H7 (cell line): Measurements from ENCODE around the gene LIMS2. TPM values are rescaled to one million over a fixed set of nuclear protein-coding genes. Genes with fewer than 3 reads are reported as not detected.

ENCODE experiments used
- DNase-seq: peaks from one replicate; pipeline ENCODE4 v3.0.0; 2012
- H3K27me3 ChIP-seq: 2 replicates; pipeline ENCODE4 v1.6.0; 2011; ENCODE audit warnings: mild to moderate bottlenecking, low read length; ENCODE audit not compliant: control insufficient read depth, insufficient read depth
- H3K36me3 ChIP-seq: replicated peaks from 2 replicates; pipeline ENCODE4 v1.5.1; 2011; ENCODE audit warnings: low read length; ENCODE audit not compliant: control insufficient read depth, insufficient read depth
- H3K4me3 ChIP-seq: 2 replicates; pipeline ENCODE4 v1.5.1; 2011; ENCODE audit warnings: low read depth, mild to moderate bottlenecking, control low read depth, low read length, moderate library complexity; ENCODE audit not compliant: insufficient read depth
- total RNA-seq: library from RNA; depleted of rRNA; stranded (reverse); fragments of >200 nt; shearing (Covaris generic); gene quantifications from 2 replicates; pipeline ENCODE4 v1.2.3, GENCODE V29; 2014

Gene LIMS2
- total RNA-seq, 1 experiment from 2014 or later, result 1.4 TPM

GRCh38 chr2:127641846-127642507, 33.4 kb downstream of the LIMS2 start:
- H3K36me3 ChIP-seq, result no peaks in the 10 kb centered on the region
- DNase-seq, result peak; percentile 62
- H3K4me3 ChIP-seq, result no peak overlapping the region
- no peaks in the 10 kb centered on the region for H3K27me3 ChIP-seq

GRCh38 chr2:127641133-127641532, 34.2 kb downstream of the LIMS2 start:
- H3K27me3 ChIP-seq, result no peaks in the 10 kb centered on the region
- no peak for DNase-seq
- no peaks in the 10 kb centered on the region for H3K36me3 ChIP-seq
- no peak overlapping the region for H3K4me3 ChIP-seq

DNA sequence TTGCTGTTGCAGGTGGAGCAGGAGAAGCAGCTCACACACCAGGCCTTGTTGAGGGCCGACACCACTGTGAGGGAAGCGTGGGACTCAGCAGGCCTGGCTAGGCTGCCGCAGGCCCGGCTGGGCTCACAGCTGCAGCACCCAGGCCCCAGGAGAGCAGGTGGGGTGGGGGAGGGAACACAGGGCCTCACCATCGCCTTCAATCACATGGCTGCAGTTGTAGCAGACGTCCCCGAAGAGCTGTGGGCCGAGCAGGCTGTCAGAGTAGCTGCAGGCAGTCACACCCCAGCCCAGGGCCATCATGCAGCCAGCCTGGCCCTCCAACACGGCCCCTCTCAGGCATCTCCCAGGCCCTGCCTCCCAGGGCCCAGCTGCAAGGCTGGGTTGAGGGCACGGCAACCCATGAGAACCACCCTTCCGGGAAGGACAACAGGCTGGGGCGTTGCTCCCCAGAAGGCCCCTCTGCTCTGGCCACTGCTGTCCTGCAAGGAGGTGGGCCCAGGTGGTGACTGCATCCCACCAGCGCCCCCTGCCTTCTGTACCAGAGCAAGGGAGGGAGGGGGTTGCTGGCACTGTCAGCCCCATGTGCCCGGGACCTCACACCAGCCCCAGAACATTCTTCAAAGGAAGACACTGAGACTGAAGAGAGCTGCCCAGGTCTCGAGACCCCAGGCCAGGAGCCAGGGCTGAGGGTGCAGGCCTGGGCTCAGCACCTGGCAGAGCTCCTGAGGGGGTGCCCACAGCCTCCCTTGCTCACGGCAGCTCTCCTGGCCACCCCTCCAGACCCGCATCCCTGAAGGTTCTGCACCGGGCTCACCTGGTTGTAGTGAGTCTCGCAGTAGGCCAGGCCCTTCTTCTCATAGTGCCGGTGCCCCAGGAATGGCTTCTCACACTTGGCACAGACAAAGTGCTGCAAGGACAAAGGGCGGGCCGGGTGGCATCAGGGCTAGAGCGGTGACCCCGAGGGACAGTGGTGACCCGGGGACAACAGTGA, 35.0 kb downstream of the LIMS2 start:
- Histone ChIP-seq H3K36me3 (no peaks in the 10 kb centered on the region), H3K4me3 (no peak overlapping the region), H3K27me3 (no peaks in the 10 kb centered on the region)
- peak; percentile 93 for DNase-seq

GRCh38 chr2:127639111-127639474, 36.2 kb downstream of the LIMS2 start:
- Histone ChIP-seq H3K27me3 (no peaks in the 10 kb centered on the region), H3K4me3 (no peak overlapping the region), H3K36me3 (no peaks in the 10 kb centered on the region)
- DNase-seq, result no peak

- DNase-seq, result peak; percentile 94
- Histone ChIP-seq H3K36me3 (no peaks in the 10 kb centered on the region), H3K4me3 (peak overlapping the region; percentile 28; the same call in 1 of the 2 replicates), H3K27me3 (no peaks in the 10 kb centered on the region)
Measured at GRCh38 chr2:127638361-127639110, 36.8 kb downstream of the LIMS2 start.

DNA sequence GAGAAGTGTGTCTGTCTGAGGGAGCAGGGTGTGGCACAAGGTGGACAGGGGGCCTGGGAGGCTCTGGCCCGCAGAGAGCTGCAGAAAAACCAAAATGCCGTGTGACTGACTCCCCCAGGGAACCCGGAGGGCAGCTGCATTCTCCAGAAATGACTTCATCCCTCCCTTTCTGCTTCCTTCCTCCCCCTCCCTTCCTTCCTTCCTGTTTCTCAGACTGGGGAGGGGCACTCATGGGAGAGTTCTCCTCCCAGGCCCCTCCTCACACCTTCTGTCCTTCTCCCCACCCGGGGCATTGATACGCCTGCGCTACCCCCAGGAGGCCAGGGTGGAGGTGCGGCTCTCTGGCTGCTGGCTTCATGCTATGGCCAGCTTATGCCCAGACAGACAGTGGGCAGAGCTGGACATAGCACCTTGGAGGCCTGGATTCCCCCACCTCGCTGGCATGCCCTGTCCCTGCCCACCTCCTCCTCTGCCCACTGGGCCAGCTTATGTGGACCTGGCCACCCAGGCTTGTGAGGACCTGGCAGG, 37.5 kb downstream of the LIMS2 start:
- no peaks in the 10 kb centered on the region for H3K27me3 ChIP-seq
- DNase-seq, result peak; percentile 90
- H3K36me3 ChIP-seq, result no peaks in the 10 kb centered on the region
- peak overlapping the region; percentile 28; the same call in 1 of the 2 replicates for H3K4me3 ChIP-seq

- peak; percentile 74 for DNase-seq
- Histone ChIP-seq H3K4me3 (no peak overlapping the region; the same call in 1 of the 2 replicates), H3K36me3 (no peaks in the 10 kb centered on the region), H3K27me3 (no peaks in the 10 kb centered on the region)
Measured at GRCh38 chr2:127637236-127637630, 38.1 kb downstream of the LIMS2 start.

GRCh38 chr2:127636248-127637235, 38.8 kb downstream of the LIMS2 start:
- DNase-seq, result no peak
- H3K36me3 ChIP-seq, result no peaks in the 10 kb centered on the region
- no peaks in the 10 kb centered on the region for H3K27me3 ChIP-seq
- H3K4me3 ChIP-seq, result no peak overlapping the region

DNA sequence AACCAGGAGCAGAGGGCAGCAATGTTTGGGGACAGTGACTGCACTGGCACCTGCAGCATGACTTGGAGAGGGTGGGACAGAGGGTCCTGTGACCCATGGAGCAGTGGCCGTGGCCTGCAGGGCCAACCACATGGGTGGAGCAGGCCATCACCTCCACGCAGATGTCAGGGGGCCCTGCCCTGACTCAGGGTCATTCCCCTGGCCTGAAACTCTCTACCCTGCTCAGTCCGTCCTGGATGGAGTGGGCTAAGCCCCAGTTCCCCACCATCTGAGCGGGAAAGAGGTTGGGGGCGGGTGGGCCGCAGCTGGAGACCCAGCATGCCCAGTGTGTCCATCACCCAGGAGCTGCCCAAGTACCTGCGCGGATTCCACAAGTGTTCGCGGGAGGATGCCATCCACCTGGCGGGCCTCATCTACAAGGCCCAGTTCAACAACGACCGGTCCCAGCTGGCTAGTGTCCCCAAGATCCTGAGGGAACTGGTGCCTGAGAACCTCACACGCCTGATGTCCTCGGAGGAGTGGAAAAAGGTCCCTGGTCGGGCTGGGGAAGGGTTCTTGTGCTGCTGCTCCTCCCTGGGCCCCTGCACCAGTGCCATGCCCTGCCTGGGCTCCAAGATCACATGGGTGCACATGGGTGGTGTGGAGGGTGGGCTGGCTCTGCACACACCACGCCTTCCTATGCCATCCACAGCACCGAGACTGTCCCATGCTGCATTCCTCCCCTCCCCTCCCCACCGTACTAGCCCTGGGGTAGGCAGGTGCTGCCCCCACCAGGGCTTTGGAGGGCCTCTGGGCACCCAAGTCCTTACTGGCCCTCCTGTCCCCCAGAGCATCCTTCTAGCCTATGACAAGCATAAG, 39.7 kb downstream of the LIMS2 start:
- no peak for DNase-seq
- no peaks in the 10 kb centered on the region for H3K36me3 ChIP-seq
- no peak overlapping the region for H3K4me3 ChIP-seq
- H3K27me3 ChIP-seq, result no peaks in the 10 kb centered on the region

DNA sequence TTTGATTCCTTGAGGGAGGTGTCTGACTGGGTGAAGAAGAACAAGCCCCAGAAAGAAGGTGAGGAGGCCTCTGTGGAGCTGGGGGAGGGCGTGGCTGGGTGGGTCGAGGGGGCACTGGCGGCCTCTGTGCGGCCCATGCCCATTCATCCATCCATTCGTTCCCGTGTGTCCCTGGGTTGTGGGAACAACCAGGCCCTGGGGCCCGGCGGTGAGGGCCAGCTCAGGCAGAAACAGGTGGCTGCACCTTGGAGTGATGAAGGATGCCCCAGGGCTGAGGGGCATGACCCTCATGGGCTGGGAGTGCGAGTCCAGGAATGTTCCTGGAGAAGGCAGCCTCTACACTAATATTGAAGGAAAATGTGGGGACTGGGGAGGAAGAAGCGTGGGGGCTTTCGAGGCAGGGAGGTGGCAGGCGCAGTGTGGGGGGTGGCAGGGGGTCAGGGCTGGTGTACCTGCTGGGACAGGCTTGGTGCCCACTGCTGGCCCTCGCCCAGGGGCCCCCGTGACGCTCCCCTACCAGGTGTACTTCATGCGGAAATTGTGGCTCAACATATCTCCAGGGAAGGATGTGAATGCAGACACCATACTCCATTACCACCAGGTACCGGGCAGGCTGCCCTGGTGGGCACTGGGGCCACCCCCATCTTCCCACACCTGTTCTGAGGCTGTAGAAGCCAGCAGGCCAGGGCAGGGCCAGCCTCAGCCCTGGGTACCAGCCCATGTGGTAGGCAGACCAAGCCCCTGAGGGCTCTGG, 40.5 kb downstream of the LIMS2 start:
- DNase-seq, result no peak
- Histone ChIP-seq H3K36me3 (no peaks in the 10 kb centered on the region), H3K27me3 (no peaks in the 10 kb centered on the region), H3K4me3 (no peak overlapping the region)

GRCh38 chr2:127634066-127634617, 41.2 kb downstream of the LIMS2 start:
- H3K4me3 ChIP-seq, result no peak overlapping the region
- no peaks in the 10 kb centered on the region for H3K36me3 ChIP-seq
- DNase-seq, result no peak
- no peaks in the 10 kb centered on the region for H3K27me3 ChIP-seq

- Histone ChIP-seq H3K36me3 (no peaks in the 10 kb centered on the region), H3K4me3 (no peak overlapping the region), H3K27me3 (no peaks in the 10 kb centered on the region)
- no peak for DNase-seq
Measured at GRCh38 chr2:127633556-127634065, 41.7 kb downstream of the LIMS2 start.
